ENCODE data around the gene VPS37B. TPM values are rescaled to one million over a fixed set of nuclear protein-coding genes. Genes with fewer than 3 reads are reported as not detected.
A peak's percentile ranks its signal among the peaks of the same experiment; 100 is the strongest.

The VPS37B gene
- total RNA-seq, 4 donors from 2014 or later, result 35.6 to 66.1 (median 63.5) TPM

- H3K9me3 ChIP-seq, result no peaks in the 10 kb centered on the region
- peaks cover 0 to 3% of the 10 kb centered on the region in 2 donors for H3K36me3 ChIP-seq
- H3K27me3 ChIP-seq, result no peaks in the 10 kb centered on the region
- no peak overlapping the region for H3K27ac ChIP-seq
- peak in 1 of 2 donors; percentile 1 for DNase-seq
- intact Hi-C loops (cut with DNase I), result no loop called here
- H3K4me3 ChIP-seq (replicated peaks in 1 of 3), result no peak overlapping the region
- peaks cover 55 to 70% of the 10 kb centered on the region in 2 donors for H3K4me1 ChIP-seq
- 88% methylated on average over 5 of the region's 5 CpGs; no CpG with 5 or more reads in 1 of the 2 donors for WGBS, 2 donors
- TF ChIP-seq CTCF (IDR thresholded peaks at IDR 0.05) (no peak), POLR2A (IDR thresholded peaks at IDR 0.05) (no peak)
Observed at GRCh38 chr12:122847516-122847836, 48.4 kb downstream of the VPS37B start.

- Histone ChIP-seq H3K9me3 (no peaks in the 10 kb centered on the region), H3K27ac (no peak overlapping the region), H3K36me3 (peaks cover 0 to 3% of the 10 kb centered on the region in 2 donors), H3K4me1 (peaks cover 55 to 70% of the 10 kb centered on the region in 2 donors), H3K27me3 (no peaks in the 10 kb centered on the region), H3K4me3 (replicated peaks in 1 of 3) (no peak overlapping the region)
- 90 to 92% methylated on average over 15 to 20 of the region's 27 CpGs for WGBS, 2 donors
- TF ChIP-seq POLR2A (IDR thresholded peaks at IDR 0.05), result no peak
- TF ChIP-seq CTCF (IDR thresholded peaks at IDR 0.05), result no peak
- DNase-seq, result peak in 1 of 2 donors; percentile 1
- intact Hi-C loops (cut with DNase I), result no loop called here
Observed at GRCh38 chr12:122846622-122847515, 49.1 kb downstream of the VPS37B start.

- no peaks in the 10 kb centered on the region for H3K27me3 ChIP-seq
- peaks cover 54 to 70% of the 10 kb centered on the region in 2 donors for H3K4me1 ChIP-seq
- DNase-seq, result no peak
- no peak overlapping the region for H3K27ac ChIP-seq
- TF ChIP-seq CTCF (IDR thresholded peaks at IDR 0.05) (no peak), POLR2A (IDR thresholded peaks at IDR 0.05) (no peak)
- no peak overlapping the region for H3K4me3 ChIP-seq (replicated peaks in 1 of 3)
- peaks cover 0 to 1% of the 10 kb centered on the region in 2 donors for H3K36me3 ChIP-seq
- 81 to 89% methylated on average over 7 to 14 of the region's 14 CpGs for WGBS, 2 donors
- intact Hi-C loops (cut with DNase I), result no loop called here
- H3K9me3 ChIP-seq, result no peaks in the 10 kb centered on the region
Observed at GRCh38 chr12:122845865-122846621, 49.9 kb downstream of the VPS37B start.

GRCh38 chr12:122845041-122845864 is 50.7 kb downstream of the VPS37B start:
- Histone ChIP-seq H3K27ac (peak overlapping the region in 1 of 3 donors; percentile 1), H3K27me3 (no peaks in the 10 kb centered on the region), H3K9me3 (no peaks in the 10 kb centered on the region), H3K36me3 (no peaks in the 10 kb centered on the region), H3K4me3 (replicated peaks in 1 of 3) (no peak overlapping the region), H3K4me1 (peaks cover 54 to 74% of the 10 kb centered on the region in 2 donors)
- 91 to 93% methylated on average over 3 to 14 of the region's 30 CpGs for WGBS, 2 donors
- DNase-seq, result no peak
- TF ChIP-seq POLR2A (IDR thresholded peaks at IDR 0.05) (no peak), CTCF (IDR thresholded peaks at IDR 0.05) (no peak)
- intact Hi-C loops (cut with DNase I), result no loop called here
